Esophagus squamous epithelium (tissue), 4 donors: ENCODE data around the gene ALKBH2.

Source experiments
- CTCF ChIP-seq, 6 experiments: fragments of 450-650 bp in 4 of 6; fragments of 200-600 bp in 2 of 6; sonication (generic) in 2 of 6; IDR thresholded peaks; one replicate each; pipeline ENCODE4 v1.5.1; 2016 to 2019; ENCODE audit warnings: antibody characterized with exemption in 6 of 6, mild to moderate bottlenecking in 4 of 6, moderate library complexity in 4 of 6
- POLR2A ChIP-seq, 4 donors: fragments of 450-650 bp; IDR thresholded peaks; one replicate each; pipeline ENCODE4 v1.6.1; 2017; ENCODE audit warnings: antibody characterized with exemption in 4 of 4, mild to moderate bottlenecking in 4 of 4, moderate library complexity in 3 of 4

GRCh38 chr12:109097435-109098182 is 4.3 kb upstream of the ALKBH2 start, which contains the start of gene UNG:
- TF ChIP-seq CTCF (IDR thresholded peaks at IDR 0.05) (no peak), POLR2A (IDR thresholded peaks at IDR 0.05) (no peak)
